ENCODE results near the gene ZNF536. TPM values are rescaled to one million over a fixed set of nuclear protein-coding genes. Genes with fewer than 3 reads are reported as not detected.

ZNF536 gene
- polyA plus RNA-seq, 1 donor = 5.3 TPM

GRCh38 chr19:30376272-30376671 is 4.1 kb downstream of the ZNF536 start:
- Histone ChIP-seq H3K36me3 (ENCODE audit: control insufficient read depth, insufficient read depth, low read length) (no peaks in the 10 kb centered on the region), H3K4me1 (ENCODE audit: control insufficient read depth, insufficient read depth, low read length) (no peaks in the 10 kb centered on the region), H3K27ac (ENCODE audit: low read length) (no peak overlapping the region), H3K4me3 (ENCODE audit: low read length) (no peak overlapping the region), H3K27me3 (ENCODE audit: control insufficient read depth, insufficient read depth, low read length) (peaks cover 41% of the 10 kb centered on the region), H3K9me3 (ENCODE audit: control insufficient read depth, low read depth, low read length) (no peaks in the 10 kb centered on the region)
- WGBS (ENCODE audit: insufficient coverage, low lambda C conversion rate) = no CpG with 5 or more reads among the region's 4 CpGs
- DNase-seq = no peak

- no CpG with 5 or more reads among the region's 15 CpGs for WGBS (ENCODE audit: insufficient coverage, low lambda C conversion rate)
- Histone ChIP-seq H3K36me3 (ENCODE audit: control insufficient read depth, insufficient read depth, low read length) (no peaks in the 10 kb centered on the region), H3K4me1 (ENCODE audit: control insufficient read depth, insufficient read depth, low read length) (no peaks in the 10 kb centered on the region)
Measured at GRCh38 chr19:30376826-30377425, 4.7 kb downstream of the ZNF536 start.

GRCh38 chr19:30378701-30379100 is 6.5 kb downstream of the ZNF536 start:
- no peak for DNase-seq
- Histone ChIP-seq H3K9me3 (ENCODE audit: control insufficient read depth, low read depth, low read length) (no peaks in the 10 kb centered on the region), H3K27me3 (ENCODE audit: control insufficient read depth, insufficient read depth, low read length) (peaks cover 25% of the 10 kb centered on the region), H3K36me3 (ENCODE audit: control insufficient read depth, insufficient read depth, low read length) (no peaks in the 10 kb centered on the region), H3K4me1 (ENCODE audit: control insufficient read depth, insufficient read depth, low read length) (no peaks in the 10 kb centered on the region), H3K4me3 (ENCODE audit: low read length) (no peak overlapping the region), H3K27ac (ENCODE audit: low read length) (no peak overlapping the region)
- WGBS (ENCODE audit: insufficient coverage, low lambda C conversion rate) = no CpG with 5 or more reads among the region's 4 CpGs

More at GRCh38 chr19:30376826-30377425, 4.7 kb downstream of the ZNF536 start:
- no peak overlapping the region for H3K27ac ChIP-seq (ENCODE audit: low read length)
- H3K9me3 ChIP-seq (ENCODE audit: control insufficient read depth, low read depth, low read length) = no peaks in the 10 kb centered on the region
- H3K27me3 ChIP-seq (ENCODE audit: control insufficient read depth, insufficient read depth, low read length) = peaks cover 40% of the 10 kb centered on the region
- no peak overlapping the region for H3K4me3 ChIP-seq (ENCODE audit: low read length)
- no peak for DNase-seq

- Histone ChIP-seq H3K36me3 (ENCODE audit: control insufficient read depth, insufficient read depth, low read length) (no peaks in the 10 kb centered on the region), H3K9me3 (ENCODE audit: control insufficient read depth, low read depth, low read length) (no peaks in the 10 kb centered on the region), H3K4me1 (ENCODE audit: control insufficient read depth, insufficient read depth, low read length) (no peaks in the 10 kb centered on the region), H3K27ac (ENCODE audit: low read length) (no peak overlapping the region), H3K27me3 (ENCODE audit: control insufficient read depth, insufficient read depth, low read length) (peaks cover 17% of the 10 kb centered on the region), H3K4me3 (ENCODE audit: low read length) (no peak overlapping the region)
- no CpG with 5 or more reads among the region's 14 CpGs for WGBS (ENCODE audit: insufficient coverage, low lambda C conversion rate)
- DNase-seq = no peak
Measured at GRCh38 chr19:30379841-30380610, 7.8 kb downstream of the ZNF536 start.

- Histone ChIP-seq H3K27ac (ENCODE audit: low read length) (no peak overlapping the region), H3K27me3 (ENCODE audit: control insufficient read depth, insufficient read depth, low read length) (peaks cover 5% of the 10 kb centered on the region), H3K36me3 (ENCODE audit: control insufficient read depth, insufficient read depth, low read length) (no peaks in the 10 kb centered on the region), H3K4me3 (ENCODE audit: low read length) (no peak overlapping the region), H3K4me1 (ENCODE audit: control insufficient read depth, insufficient read depth, low read length) (no peaks in the 10 kb centered on the region), H3K9me3 (ENCODE audit: control insufficient read depth, low read depth, low read length) (no peaks in the 10 kb centered on the region)
- no CpG with 5 or more reads among the region's 4 CpGs for WGBS (ENCODE audit: insufficient coverage, low lambda C conversion rate)
- no peak for DNase-seq
Measured at GRCh38 chr19:30381366-30381765, 9.2 kb downstream of the ZNF536 start.

- WGBS (ENCODE audit: insufficient coverage, low lambda C conversion rate) = no CpG with 5 or more reads among the region's 9 CpGs
- H3K27ac ChIP-seq (ENCODE audit: low read length) = no peak overlapping the region
- DNase-seq = no peak
- H3K4me3 ChIP-seq (ENCODE audit: low read length) = no peak overlapping the region
- H3K4me1 ChIP-seq (ENCODE audit: control insufficient read depth, insufficient read depth, low read length) = no peaks in the 10 kb centered on the region
- no peaks in the 10 kb centered on the region for H3K9me3 ChIP-seq (ENCODE audit: control insufficient read depth, low read depth, low read length)
- H3K27me3 ChIP-seq (ENCODE audit: control insufficient read depth, insufficient read depth, low read length) = no peaks in the 10 kb centered on the region
- H3K36me3 ChIP-seq (ENCODE audit: control insufficient read depth, insufficient read depth, low read length) = no peaks in the 10 kb centered on the region
Measured at GRCh38 chr19:30385174-30385573, 13.0 kb downstream of the ZNF536 start.

GRCh38 chr19:30385666-30386065 is 13.5 kb downstream of the ZNF536 start:
- H3K36me3 ChIP-seq (ENCODE audit: control insufficient read depth, insufficient read depth, low read length) = no peaks in the 10 kb centered on the region
- no peaks in the 10 kb centered on the region for H3K27me3 ChIP-seq (ENCODE audit: control insufficient read depth, insufficient read depth, low read length)
- no peak overlapping the region for H3K4me3 ChIP-seq (ENCODE audit: low read length)
- H3K9me3 ChIP-seq (ENCODE audit: control insufficient read depth, low read depth, low read length) = no peaks in the 10 kb centered on the region
- DNase-seq = no peak
- no peak overlapping the region for H3K27ac ChIP-seq (ENCODE audit: low read length)
- H3K4me1 ChIP-seq (ENCODE audit: control insufficient read depth, insufficient read depth, low read length) = no peaks in the 10 kb centered on the region
- WGBS (ENCODE audit: insufficient coverage, low lambda C conversion rate) = no CpG with 5 or more reads among the region's 5 CpGs

GRCh38 chr19:30386551-30387143 is 14.5 kb downstream of the ZNF536 start:
- Histone ChIP-seq H3K9me3 (ENCODE audit: control insufficient read depth, low read depth, low read length) (no peaks in the 10 kb centered on the region), H3K27ac (ENCODE audit: low read length) (no peak overlapping the region), H3K4me1 (ENCODE audit: control insufficient read depth, insufficient read depth, low read length) (no peaks in the 10 kb centered on the region), H3K36me3 (ENCODE audit: control insufficient read depth, insufficient read depth, low read length) (no peaks in the 10 kb centered on the region), H3K27me3 (ENCODE audit: control insufficient read depth, insufficient read depth, low read length) (no peaks in the 10 kb centered on the region), H3K4me3 (ENCODE audit: low read length) (no peak overlapping the region)
- no peak for DNase-seq
- WGBS (ENCODE audit: insufficient coverage, low lambda C conversion rate) = 53% methylated on average over 3 of the region's 13 CpGs

- no peak for DNase-seq
- no CpG with 5 or more reads among the region's 12 CpGs for WGBS (ENCODE audit: insufficient coverage, low lambda C conversion rate)
- no peak overlapping the region for H3K4me3 ChIP-seq (ENCODE audit: low read length)
- H3K9me3 ChIP-seq (ENCODE audit: control insufficient read depth, low read depth, low read length) = no peaks in the 10 kb centered on the region
- H3K36me3 ChIP-seq (ENCODE audit: control insufficient read depth, insufficient read depth, low read length) = no peaks in the 10 kb centered on the region
- no peaks in the 10 kb centered on the region for H3K27me3 ChIP-seq (ENCODE audit: control insufficient read depth, insufficient read depth, low read length)
- no peak overlapping the region for H3K27ac ChIP-seq (ENCODE audit: low read length)
- H3K4me1 ChIP-seq (ENCODE audit: control insufficient read depth, insufficient read depth, low read length) = no peaks in the 10 kb centered on the region
Measured at GRCh38 chr19:30387311-30388115, 15.3 kb downstream of the ZNF536 start.

GRCh38 chr19:30388327-30388726 is 16.1 kb downstream of the ZNF536 start:
- H3K9me3 ChIP-seq (ENCODE audit: control insufficient read depth, low read depth, low read length) = no peaks in the 10 kb centered on the region
- H3K36me3 ChIP-seq (ENCODE audit: control insufficient read depth, insufficient read depth, low read length) = no peaks in the 10 kb centered on the region
- no peak overlapping the region for H3K27ac ChIP-seq (ENCODE audit: low read length)
- H3K4me1 ChIP-seq (ENCODE audit: control insufficient read depth, insufficient read depth, low read length) = no peaks in the 10 kb centered on the region
- no peak overlapping the region for H3K4me3 ChIP-seq (ENCODE audit: low read length)
- DNase-seq = no peak
- WGBS (ENCODE audit: insufficient coverage, low lambda C conversion rate) = no CpG with 5 or more reads among the region's 9 CpGs
- H3K27me3 ChIP-seq (ENCODE audit: control insufficient read depth, insufficient read depth, low read length) = no peaks in the 10 kb centered on the region
